Smooth muscle cell of the brain vasculature (primary cell): ENCODE results near the gene SPINT4.
A peak's percentile ranks its signal among the peaks of the same experiment; 100 is the strongest.

Experiments
- DNase-seq: peaks from one replicate; pipeline ENCODE4 v3.0.0-alpha.2; 2012; ENCODE audit warnings: low read depth, low spot score

SPINT4 gene

DNA sequence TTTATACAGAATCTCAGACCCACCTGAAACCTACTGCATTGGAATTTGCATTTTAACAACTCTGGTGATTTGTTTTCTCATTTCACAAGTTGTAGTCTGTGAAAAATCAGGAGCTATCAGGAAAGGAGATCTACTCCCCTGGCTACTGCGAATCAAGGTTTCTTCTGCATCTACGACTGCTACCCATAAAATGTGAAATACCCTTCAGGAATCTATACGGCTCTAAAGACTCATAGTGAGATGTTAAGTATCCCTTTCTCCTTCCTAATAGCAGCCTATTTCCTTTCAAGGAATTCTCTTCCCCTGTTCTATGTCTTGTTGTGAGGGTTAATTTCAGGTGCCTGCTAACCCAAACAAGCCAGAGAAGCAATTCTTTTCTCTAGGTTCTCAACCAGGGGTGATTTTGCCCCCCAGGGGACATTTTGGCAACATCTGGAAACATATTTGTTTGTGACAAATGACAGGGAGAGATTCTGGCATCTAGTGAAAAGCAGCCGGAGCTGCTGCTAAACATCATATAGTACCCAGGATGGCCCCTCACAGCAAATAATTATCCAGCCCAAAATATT is 43.2 kb downstream of the SPINT4 start:
- DNase-seq, result no peak

- DNase-seq, result no peak
Measured at GRCh38 chr20:45765980-45766379, 43.8 kb downstream of the SPINT4 start.

DNA sequence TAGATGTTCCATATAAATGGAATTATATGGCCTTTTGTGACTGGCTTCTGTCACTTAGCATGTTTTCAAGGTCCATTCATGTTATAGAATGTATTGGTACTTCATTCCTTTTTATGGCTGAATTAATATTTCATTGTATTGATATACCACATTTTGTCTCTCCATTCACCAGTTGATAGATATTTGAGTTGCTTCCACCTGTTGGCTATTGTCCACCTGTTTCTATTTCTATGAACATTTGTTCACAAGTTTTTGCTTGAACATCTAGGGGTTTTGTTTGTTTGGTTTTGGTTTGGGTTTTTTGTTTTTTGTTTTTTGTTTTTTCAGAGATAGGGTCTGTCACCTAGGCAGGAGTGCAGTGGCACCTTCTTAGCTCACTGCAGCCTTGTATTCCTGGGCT is 46.3 kb downstream of the SPINT4 start:
- no peak for DNase-seq

DNA sequence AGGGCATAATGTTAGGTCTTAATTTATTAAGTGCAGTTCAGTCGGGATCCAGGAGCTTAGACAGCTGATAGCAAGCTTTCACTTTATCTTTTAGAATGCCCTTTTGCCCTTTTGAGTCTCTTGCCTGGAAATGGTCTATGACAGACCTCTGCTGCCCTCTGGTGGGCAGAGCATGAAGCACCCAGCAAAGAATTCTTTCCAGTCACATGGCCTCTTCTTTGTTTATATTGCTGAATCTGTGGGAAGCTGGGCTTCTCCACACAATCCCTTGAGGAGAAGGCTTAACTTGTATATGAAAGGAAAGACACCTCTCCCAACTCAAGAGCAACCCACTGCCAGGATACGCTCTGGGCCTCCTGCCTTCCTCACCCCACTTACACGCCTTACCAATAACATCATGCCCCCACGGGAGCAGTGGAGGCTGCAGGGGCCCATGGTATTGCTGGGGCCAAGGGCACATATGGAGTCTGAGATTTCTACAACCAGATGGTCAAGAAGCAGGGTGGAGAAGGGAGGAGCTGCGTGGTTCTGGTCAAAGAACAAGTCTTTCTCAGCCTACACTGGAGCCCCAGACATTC is 49.1 kb downstream of the SPINT4 start:
- DNase-seq, result peak; percentile 67

GRCh38 chr20:45772693-45773092 is 50.5 kb downstream of the SPINT4 start:
- DNase-seq, result no peak

- DNase-seq, result no peak
Measured at GRCh38 chr20:45774945-45775344, 52.8 kb downstream of the SPINT4 start.

DNA sequence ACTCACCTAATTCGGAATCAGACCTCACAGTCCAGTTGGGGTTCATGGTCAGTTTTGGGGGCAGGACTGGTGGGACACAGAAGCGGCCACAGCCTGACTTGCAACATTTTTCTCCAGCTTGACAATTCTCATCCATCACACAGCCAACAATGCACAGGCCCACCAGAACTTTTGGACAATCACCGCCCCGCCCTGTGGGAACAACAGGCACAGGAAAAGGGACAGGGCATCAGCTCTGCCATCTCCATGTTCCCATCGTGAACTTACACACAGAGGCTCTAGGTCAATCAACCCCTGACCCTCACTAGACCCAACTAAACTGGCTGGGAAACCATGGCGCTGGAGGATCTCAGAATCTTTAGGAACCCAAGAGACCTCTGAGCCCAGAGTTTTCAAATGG is 53.3 kb downstream of the SPINT4 start:
- no peak for DNase-seq
